Endothelial cell (in vitro differentiated cells): Measurements from ENCODE around the gene C5orf15. TPM values are rescaled to one million over a fixed set of nuclear protein-coding genes. Genes with fewer than 3 reads are reported as not detected.

Experiments used
- DNase-seq: peaks from one replicate; pipeline ENCODE4 v3.0.0; 2021; ENCODE audit warnings: low spot score
- H3K27ac Mint-ChIP-seq: one replicate; pipeline ENCODE4 v1.8.0; 2021; ENCODE audit warnings: mixed read lengths, inconsistent platforms; ENCODE audit not compliant: unreplicated experiment
- H3K27me3 Mint-ChIP-seq: one replicate; pipeline ENCODE4 v1.8.0; 2021; ENCODE audit warnings: mild to moderate bottlenecking, moderate library complexity, mixed read lengths, inconsistent platforms; ENCODE audit not compliant: unreplicated experiment
- H3K36me3 Mint-ChIP-seq: one replicate; pipeline ENCODE4 v1.8.0; 2021; ENCODE audit warnings: mild to moderate bottlenecking, low read depth, mixed read lengths, inconsistent platforms; ENCODE audit not compliant: unreplicated experiment
- H3K4me1 Mint-ChIP-seq: one replicate; pipeline ENCODE4 v1.8.0; 2021; ENCODE audit warnings: mild to moderate bottlenecking, mixed read lengths, inconsistent platforms; ENCODE audit not compliant: unreplicated experiment
- H3K4me3 Mint-ChIP-seq: one replicate; pipeline ENCODE4 v1.8.0; 2021; ENCODE audit warnings: mild to moderate bottlenecking, mixed read lengths, inconsistent platforms; ENCODE audit not compliant: unreplicated experiment
- H3K9me3 Mint-ChIP-seq: one replicate; pipeline ENCODE4 v1.8.0; 2021; ENCODE audit warnings: mixed read lengths, inconsistent platforms; ENCODE audit not compliant: unreplicated experiment
- total RNA-seq: library from RNA; stranded (reverse); fragmentation: NEBNext Ultra II Directional; extraction: Animal tissue kit (Norgen Biotek cat#: 25700); gene quantifications from one replicate; pipeline ENCODE4 v1.2.1, GENCODE V29; 2021; ENCODE audit not compliant: unreplicated experiment
- TF ChIP-seq, protein P1 (sequence below): fragments of 200-600 bp; sonication (generic); IDR thresholded peaks from one replicate; pipeline ENCODE4 v1.5.0; 2021; ENCODE audit warnings: antibody characterized with exemption; ENCODE audit not compliant: unreplicated experiment

Gene C5orf15
- total RNA-seq, 1 donor from 2014 or later: 35.5 TPM

DNA sequence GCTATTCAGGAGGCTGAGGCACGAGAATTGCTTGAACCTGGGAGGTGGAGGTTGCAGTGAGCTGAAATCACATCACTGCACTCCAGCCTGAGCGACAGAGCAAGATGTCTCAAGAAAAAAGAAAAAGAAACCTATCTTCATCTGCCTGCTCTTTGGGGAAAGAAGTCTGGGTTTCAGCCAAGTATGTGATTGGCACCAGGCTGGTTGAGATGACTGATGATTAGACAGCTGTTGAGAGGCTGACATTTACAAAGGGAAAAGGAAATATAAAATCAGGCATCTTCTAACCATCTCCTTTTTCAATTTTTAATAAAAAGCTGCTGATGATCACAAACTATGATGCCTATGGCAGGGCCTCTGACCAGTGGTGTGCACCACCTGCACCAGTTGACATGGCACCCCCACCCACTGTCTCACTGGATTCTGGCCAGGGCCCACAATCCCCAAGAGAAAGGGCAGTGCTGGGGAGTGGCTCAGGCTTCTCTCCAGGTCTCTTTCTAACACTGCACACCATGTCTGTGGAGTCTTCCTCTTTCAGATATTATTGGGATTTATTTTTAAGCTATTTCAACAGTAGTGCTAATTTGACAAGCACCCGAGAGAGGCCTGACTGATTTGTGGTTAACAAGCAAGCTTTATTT is 17.2 kb upstream of the C5orf15 start:
- peaks cover 2% of the 10 kb centered on the region for H3K27me3 Mint-ChIP-seq
- peaks cover 7% of the 10 kb centered on the region for H3K4me1 Mint-ChIP-seq
- no peak overlapping the region for H3K27ac Mint-ChIP-seq
- no peak overlapping the region for H3K4me3 Mint-ChIP-seq
- no peak for DNase-seq
- peaks cover 33% of the 10 kb centered on the region for H3K36me3 Mint-ChIP-seq
- TF ChIP-seq, protein P1, sequence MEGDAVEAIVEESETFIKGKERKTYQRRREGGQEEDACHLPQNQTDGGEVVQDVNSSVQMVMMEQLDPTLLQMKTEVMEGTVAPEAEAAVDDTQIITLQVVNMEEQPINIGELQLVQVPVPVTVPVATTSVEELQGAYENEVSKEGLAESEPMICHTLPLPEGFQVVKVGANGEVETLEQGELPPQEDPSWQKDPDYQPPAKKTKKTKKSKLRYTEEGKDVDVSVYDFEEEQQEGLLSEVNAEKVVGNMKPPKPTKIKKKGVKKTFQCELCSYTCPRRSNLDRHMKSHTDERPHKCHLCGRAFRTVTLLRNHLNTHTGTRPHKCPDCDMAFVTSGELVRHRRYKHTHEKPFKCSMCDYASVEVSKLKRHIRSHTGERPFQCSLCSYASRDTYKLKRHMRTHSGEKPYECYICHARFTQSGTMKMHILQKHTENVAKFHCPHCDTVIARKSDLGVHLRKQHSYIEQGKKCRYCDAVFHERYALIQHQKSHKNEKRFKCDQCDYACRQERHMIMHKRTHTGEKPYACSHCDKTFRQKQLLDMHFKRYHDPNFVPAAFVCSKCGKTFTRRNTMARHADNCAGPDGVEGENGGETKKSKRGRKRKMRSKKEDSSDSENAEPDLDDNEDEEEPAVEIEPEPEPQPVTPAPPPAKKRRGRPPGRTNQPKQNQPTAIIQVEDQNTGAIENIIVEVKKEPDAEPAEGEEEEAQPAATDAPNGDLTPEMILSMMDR: no peak
- H3K9me3 Mint-ChIP-seq: no peaks in the 10 kb centered on the region

DNA sequence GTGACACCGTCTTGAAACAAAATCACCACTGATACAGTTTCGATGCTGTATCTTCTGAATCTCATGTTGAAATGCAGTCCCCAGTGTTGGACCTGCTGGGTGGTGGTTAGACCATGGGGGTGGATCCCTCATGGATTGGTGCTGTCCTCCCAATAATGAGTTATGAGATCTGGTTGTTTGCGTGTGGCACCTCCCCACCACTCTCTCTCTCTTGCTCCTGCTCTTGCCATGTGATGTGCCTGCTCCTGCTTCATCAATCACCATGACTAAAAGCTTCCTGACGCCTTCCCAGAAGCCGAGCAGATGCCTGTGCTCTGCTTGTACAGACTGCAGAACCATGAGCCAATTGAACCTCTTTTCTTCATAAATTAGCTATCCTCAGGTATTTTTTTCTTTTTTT is 15.2 kb upstream of the C5orf15 start:
- H3K36me3 Mint-ChIP-seq: peaks cover 19% of the 10 kb centered on the region

DNA sequence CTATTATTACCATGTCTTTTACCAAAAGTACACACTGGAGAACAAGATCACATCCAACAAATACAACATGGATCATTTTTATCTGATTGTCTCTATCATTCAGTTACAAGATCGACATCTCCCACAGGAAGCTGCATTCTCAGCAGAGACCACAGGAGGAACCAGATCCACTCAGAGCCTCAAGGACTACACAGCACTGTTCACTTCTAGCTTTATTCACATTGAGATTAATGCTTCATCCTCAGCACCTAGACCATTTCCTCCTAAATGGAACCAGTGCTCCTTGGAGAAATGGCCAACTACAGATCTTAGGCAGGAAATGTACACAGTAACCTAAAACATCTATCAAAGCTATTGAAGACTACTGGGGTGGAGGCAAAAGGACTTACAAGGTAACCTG is 13.3 kb upstream of the C5orf15 start:
- peaks cover 2% of the 10 kb centered on the region for H3K27me3 Mint-ChIP-seq
- no peak for DNase-seq
- peaks cover 17% of the 10 kb centered on the region for H3K36me3 Mint-ChIP-seq
- peaks cover 7% of the 10 kb centered on the region for H3K4me1 Mint-ChIP-seq
- TF ChIP-seq, protein P1: no peak
- H3K9me3 Mint-ChIP-seq: no peaks in the 10 kb centered on the region
- peak overlapping the region; percentile 39 for H3K4me3 Mint-ChIP-seq
- peak overlapping the region; percentile 16 for H3K27ac Mint-ChIP-seq

More for the DNA sequence above, 15.2 kb upstream of the C5orf15 start:
- Mint-ChIP-seq H3K4me1 (no peaks in the 10 kb centered on the region), H3K27me3 (peaks cover 2% of the 10 kb centered on the region), H3K27ac (no peak overlapping the region), H3K9me3 (no peaks in the 10 kb centered on the region), H3K4me3 (no peak overlapping the region)
- DNase-seq: no peak
- TF ChIP-seq, protein P1: no peak

- H3K36me3 Mint-ChIP-seq: peaks cover 17% of the 10 kb centered on the region
- H3K4me3 Mint-ChIP-seq: peak overlapping the region; percentile 21
- TF ChIP-seq, protein P1: no peak
- peaks cover 7% of the 10 kb centered on the region for H3K4me1 Mint-ChIP-seq
- H3K27me3 Mint-ChIP-seq: peaks cover 2% of the 10 kb centered on the region
- H3K9me3 Mint-ChIP-seq: no peaks in the 10 kb centered on the region
- no peak overlapping the region for H3K27ac Mint-ChIP-seq
- DNase-seq: no peak
Measured at GRCh38 chr5:133980652-133981051, 12.2 kb upstream of the C5orf15 start.

DNA sequence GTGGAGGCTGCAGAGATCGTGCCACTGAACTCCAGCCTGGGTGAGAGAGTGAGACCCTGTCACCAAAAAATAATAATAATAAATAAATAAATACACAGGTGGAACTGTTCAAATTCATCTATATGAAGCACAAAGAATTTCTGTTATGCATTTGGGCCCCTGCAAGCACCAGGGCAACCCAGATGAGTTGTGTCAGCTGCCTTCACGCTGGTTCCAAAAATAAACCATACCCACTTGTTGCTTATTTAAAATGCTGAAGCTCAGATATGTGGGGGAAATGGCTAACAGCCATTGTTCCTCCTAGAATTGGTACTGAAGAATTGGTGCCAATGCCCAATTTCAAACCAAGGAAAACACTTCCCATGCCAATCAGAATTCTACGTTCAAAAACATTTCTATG is 10.5 kb upstream of the C5orf15 start:
- H3K4me1 Mint-ChIP-seq: peaks cover 7% of the 10 kb centered on the region
- peaks cover 17% of the 10 kb centered on the region for H3K36me3 Mint-ChIP-seq
- TF ChIP-seq, protein P1: no peak
- H3K9me3 Mint-ChIP-seq: no peaks in the 10 kb centered on the region
- H3K27me3 Mint-ChIP-seq: no peaks in the 10 kb centered on the region
- DNase-seq: no peak
- no peak overlapping the region for H3K27ac Mint-ChIP-seq
- no peak overlapping the region for H3K4me3 Mint-ChIP-seq
